ENCODE results near the gene KRTAP3-2.

- TF ChIP-seq CTCF (IDR thresholded peaks at IDR 0.05; ENCODE audit: insufficient read depth, low read length) (no peak), GABPA (IDR thresholded peaks at IDR 0.05; ENCODE audit: low read depth) (no peak), POLR2AphosphoS5 (IDR thresholded peaks at IDR 0.05; ENCODE audit: low read depth) (no peak)
These were observed 10.7 kb upstream of the KRTAP3-2 start for GRCh38 chr17:41010441-41010840.

All from HL-60 (cell line).